ENCODE data around the gene FCSK.
A peak's percentile ranks its signal among the peaks of the same experiment; 100 is the strongest.

Gene FCSK

DNA sequence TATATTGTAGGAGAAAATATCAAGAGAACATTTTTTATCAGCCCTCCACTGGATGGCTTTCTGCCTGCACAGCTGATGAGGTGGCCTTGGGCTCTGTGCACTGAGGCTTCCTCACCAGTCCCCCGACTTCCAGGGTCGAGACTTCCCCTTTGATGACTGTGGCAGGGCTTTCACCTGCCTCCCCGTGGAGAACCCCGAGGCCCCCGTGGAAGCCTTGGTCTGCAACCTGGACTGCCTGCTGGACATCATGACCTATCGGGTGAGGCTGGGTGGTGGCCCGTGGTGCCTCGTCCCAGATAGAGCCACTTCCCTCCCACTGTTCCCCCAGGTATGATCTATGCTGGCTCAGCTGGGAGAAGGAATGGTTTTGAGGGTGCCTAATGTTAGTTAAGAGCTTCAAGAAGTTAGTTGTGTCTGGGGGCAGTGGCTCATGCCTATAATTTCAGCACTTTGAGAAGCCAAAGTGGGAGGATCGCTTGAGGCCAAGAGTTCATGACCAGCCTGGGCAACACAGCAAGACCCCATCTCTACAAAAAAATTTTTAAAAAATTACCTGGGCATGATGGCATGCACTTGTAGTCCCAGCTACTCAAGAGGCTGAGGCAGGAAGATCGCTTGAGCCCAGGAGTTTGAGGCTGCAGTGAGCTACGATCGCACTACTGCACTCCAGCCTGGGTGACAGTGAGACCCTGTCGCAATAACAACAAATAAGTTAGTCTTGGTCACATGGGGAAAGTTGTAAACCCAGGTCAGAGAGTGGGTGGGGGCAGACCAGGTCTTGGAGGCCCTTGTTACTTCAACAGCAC lies 11.8 kb downstream of the FCSK start:
- TF ChIP-seq GATA3 (IDR thresholded peaks at IDR 0.05; ENCODE audit: low read depth, low read length) (no peak), GATA2 (IDR thresholded peaks at IDR 0.05; ENCODE audit: low read depth, low read length) (no peak)

DNA sequence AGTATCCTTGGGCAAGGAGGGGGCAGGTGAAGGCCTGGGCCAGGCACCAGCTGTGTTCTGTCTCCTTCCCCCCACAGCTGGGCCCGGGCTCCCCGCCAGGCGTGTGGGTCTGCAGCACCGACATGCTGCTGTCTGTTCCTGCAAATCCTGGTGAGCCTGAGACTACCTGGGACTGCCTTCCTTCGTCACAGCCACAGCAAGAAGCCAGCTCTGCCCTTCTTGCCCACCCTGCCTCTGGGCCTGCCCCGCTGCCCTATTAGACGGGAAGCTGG lies 12.3 kb downstream of the FCSK start:
- no peak for TF ChIP-seq GATA3 (IDR thresholded peaks at IDR 0.05; ENCODE audit: low read depth, low read length)
- TF ChIP-seq GATA2 (IDR thresholded peaks at IDR 0.05; ENCODE audit: low read depth, low read length) = no peak

- TF ChIP-seq GATA3 (IDR thresholded peaks at IDR 0.05; ENCODE audit: low read depth, low read length) (no peak), GATA2 (IDR thresholded peaks at IDR 0.05; ENCODE audit: low read depth, low read length) (no peak)
Observed at GRCh38 chr16:70467113-70467512, 12.7 kb downstream of the FCSK start.

- TF ChIP-seq GATA2 (IDR thresholded peaks at IDR 0.05; ENCODE audit: low read depth, low read length) = no peak
- TF ChIP-seq GATA3 (IDR thresholded peaks at IDR 0.05; ENCODE audit: low read depth, low read length) = no peak
Observed at GRCh38 chr16:70467608-70468007, 13.2 kb downstream of the FCSK start.

DNA sequence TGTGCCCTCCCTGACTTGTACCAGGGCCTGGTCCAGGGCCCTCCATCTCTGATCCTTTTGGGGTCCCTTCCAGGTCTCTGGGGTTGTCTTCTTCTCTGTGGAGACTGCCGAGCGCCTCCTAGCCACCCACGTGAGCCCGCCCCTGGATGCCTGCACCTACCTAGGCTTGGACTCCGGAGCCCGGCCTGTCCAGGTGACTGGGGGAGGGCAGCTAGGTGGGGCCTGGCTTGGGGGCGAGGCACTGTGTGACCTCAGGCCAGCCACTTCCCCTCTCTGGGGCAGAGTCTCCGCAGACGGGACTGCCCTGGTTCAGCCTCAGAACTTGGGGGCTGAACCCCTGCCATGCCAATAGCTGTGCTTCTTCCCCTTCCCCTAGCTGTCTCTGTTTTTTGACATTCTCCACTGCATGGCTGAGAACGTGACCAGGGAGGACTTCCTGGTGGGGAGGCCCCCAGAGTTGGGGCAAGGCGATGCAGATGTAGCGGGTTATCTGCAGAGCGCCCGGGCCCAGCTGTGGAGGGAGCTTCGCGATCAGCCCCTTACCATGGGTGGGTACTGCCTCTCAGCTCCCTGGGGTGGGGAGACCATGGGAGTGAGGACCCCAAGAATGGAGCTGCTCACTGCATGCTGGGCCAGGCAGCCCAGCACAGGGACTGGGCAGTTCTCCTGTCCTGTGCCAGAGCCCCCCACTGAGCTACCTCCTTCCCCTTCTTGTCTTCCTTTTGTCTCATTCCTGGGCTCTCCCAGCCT lies 14.6 kb downstream of the FCSK start:
- TF ChIP-seq GATA3 (IDR thresholded peaks at IDR 0.05; ENCODE audit: low read depth, low read length) = no peak
- TF ChIP-seq GATA2 (IDR thresholded peaks at IDR 0.05; ENCODE audit: low read depth, low read length) = no peak

- TF ChIP-seq GATA3 (IDR thresholded peaks at IDR 0.05; ENCODE audit: low read depth, low read length) (no peak), GATA2 (IDR thresholded peaks at IDR 0.05; ENCODE audit: low read depth, low read length) (no peak)
Observed at GRCh38 chr16:70470141-70470926, 15.9 kb downstream of the FCSK start.

GRCh38 chr16:70470927-70471341 lies 16.5 kb downstream of the FCSK start:
- no peak for TF ChIP-seq GATA3 (IDR thresholded peaks at IDR 0.05; ENCODE audit: low read depth, low read length)
- TF ChIP-seq GATA2 (IDR thresholded peaks at IDR 0.05; ENCODE audit: low read depth, low read length) = no peak

DNA sequence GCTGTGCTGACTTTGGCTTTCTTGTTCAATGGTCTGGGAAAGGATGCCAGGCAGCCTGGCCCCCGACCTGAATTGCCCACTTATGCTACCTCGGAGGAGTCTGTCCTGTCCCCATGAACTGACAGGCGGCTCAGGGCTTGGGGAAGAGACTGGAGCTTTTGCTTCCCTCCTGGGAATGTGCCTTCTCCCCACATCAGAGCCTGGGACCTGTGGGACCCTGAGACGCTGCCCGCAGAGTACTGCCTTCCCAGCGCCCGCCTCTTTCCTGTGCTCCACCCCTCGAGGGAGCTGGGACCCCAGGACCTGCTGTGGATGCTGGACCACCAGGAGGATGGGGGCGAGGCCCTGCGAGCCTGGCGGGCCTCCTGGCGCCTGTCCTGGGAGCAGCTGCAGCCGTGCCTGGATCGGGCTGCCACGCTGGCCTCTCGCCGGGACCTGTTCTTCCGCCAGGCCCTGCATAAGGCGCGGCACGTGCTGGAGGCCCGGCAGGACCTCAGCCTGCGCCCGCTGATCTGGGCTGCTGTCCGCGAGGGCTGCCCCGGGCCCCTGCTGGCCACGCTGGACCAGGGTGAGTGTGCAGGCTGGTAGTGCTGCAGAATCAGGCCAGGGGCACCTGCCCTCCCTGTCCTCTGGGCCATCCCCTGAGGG lies 18.5 kb downstream of the FCSK start:
- no peak for TF ChIP-seq GATA3 (IDR thresholded peaks at IDR 0.05; ENCODE audit: low read depth, low read length)
- no peak for TF ChIP-seq GATA2 (IDR thresholded peaks at IDR 0.05; ENCODE audit: low read depth, low read length)

DNA sequence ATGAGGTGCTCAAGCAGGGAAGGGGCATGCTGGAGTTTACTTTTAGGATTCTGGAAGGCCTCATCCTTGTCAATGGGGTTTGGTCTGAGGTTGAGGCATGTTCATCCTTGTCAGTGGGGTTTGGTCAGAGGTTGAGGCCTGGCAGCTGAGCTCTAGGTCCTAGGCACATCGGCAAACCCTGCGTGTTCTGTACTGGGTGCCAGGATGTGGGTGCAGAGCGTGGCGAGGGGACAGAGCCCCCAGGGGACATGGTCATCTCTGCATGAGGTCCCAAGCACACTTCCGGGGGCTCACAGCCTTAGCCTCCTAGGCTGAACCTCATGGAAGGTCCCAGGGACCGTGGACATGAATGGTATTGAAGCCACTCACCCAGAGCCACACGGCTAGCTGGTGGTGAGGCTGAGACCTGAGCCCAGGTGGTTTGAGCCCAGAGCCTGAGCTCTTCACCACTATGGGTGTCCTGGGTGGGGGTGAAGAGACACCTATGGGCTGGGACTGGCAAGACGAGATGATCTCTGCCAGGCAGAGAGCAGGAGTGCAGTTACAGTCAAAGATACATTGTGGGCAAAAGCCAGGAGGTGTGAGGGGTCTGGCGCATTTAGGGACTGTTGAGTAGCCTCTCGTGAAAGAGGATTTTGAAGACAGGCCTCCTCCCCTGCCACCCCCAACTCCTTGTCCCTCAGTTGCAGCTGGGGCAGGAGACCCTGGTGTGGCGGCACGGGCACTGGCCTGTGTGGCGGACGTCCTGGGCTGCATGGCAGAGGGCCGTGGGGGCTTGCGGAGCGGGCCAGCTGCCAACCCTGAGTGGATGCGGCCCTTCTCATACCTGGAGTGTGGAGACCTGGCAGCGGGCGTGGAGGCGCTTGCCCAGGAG lies 19.3 kb downstream of the FCSK start:
- TF ChIP-seq GATA2 (IDR thresholded peaks at IDR 0.05; ENCODE audit: low read depth, low read length) (no peak), GATA3 (IDR thresholded peaks at IDR 0.05; ENCODE audit: low read depth, low read length) (no peak)

DNA sequence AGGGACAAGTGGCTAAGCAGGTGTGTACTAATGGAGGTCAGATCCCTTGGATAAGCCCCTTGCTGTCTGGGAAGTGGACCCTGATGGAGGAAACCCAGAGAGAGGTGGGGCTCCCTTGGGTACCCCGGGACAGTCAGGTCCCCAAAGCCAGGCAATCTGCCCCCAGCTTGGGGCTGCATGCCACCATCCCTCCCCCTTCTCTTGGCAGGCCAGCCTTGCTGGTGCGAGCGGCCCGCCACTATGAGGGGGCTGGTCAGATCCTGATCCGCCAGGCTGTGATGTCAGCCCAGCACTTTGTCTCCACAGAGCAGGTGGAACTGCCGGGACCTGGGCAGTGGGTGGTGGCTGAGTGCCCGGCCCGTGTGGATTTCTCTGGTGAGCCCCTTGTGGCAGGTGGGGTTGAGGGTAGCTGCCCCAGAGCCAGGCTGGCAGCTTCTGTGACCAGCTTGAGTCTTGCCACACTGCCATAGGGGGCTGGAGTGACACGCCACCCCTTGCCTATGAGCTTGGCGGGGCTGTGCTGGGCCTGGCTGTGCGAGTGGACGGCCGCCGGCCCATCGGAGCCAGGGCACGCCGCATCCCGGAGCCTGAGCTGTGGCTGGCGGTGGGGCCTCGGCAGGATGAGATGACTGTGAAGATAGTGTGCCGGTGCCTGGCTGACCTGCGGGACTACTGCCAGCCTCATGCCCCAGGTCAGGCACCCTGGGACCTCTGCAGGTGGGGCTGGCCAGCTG lies 20.1 kb downstream of the FCSK start:
- no peak for TF ChIP-seq GATA3 (IDR thresholded peaks at IDR 0.05; ENCODE audit: low read depth, low read length)
- TF ChIP-seq GATA2 (IDR thresholded peaks at IDR 0.05; ENCODE audit: low read depth, low read length) = peak; percentile 58

- TF ChIP-seq GATA3 (IDR thresholded peaks at IDR 0.05; ENCODE audit: low read depth, low read length) (no peak), GATA2 (IDR thresholded peaks at IDR 0.05; ENCODE audit: low read depth, low read length) (no peak)
Observed at GRCh38 chr16:70475054-70475871, 20.9 kb downstream of the FCSK start.

All from SH-SY5Y (cell line).